ENCODE data around the gene RGPD6. TPM values are rescaled to one million over a fixed set of nuclear protein-coding genes. Genes with fewer than 3 reads are reported as not detected.

Gene RGPD6
- total and polyA plus RNA-seq, 9 donors = 13.5 to 26.2 (median 20.2) TPM

Other genes with a start within 250 kb of the RGPD6 start
- gene LIMS4, start 104.4 kb downstream of the RGPD6 start, total RNA-seq = 3.8 TPM
- 1 to 10 TPM; 2.6 to 4.6 (median 3.1) TPM for gene LIMS4, start 104.4 kb downstream of the RGPD6 start, polyA plus RNA-seq (ENCODE audit: insufficient read depth in 1 of 8, insufficient read length in 8 of 8, low replicate concordance in 1 of 8)
- gene BUB1, start 100.8 kb upstream of the RGPD6 start, total RNA-seq = 9.0 TPM
- 10 to 100 TPM in 6 of 8 donors, 1 to 10 TPM in 2; 9.7 to 14.5 (median 11.2) TPM for gene BUB1, start 100.8 kb upstream of the RGPD6 start, polyA plus RNA-seq (ENCODE audit: insufficient read depth in 1 of 8, insufficient read length in 8 of 8, low replicate concordance in 1 of 8)
- gene ACOXL, start 155.4 kb upstream of the RGPD6 start, total RNA-seq = 0.09 TPM
- under 1 TPM; 0.08 to 0.56 (median 0.30) TPM for gene ACOXL, start 155.4 kb upstream of the RGPD6 start, polyA plus RNA-seq (ENCODE audit: insufficient read depth in 1 of 8, insufficient read length in 8 of 8, low replicate concordance in 1 of 8)

All from muscle of leg (tissue), 9 donors.